GM19463 (cell line): ENCODE measurements around the gene SPINDOC.
"Not testable (repeated sequence)": the region's sequence is repeated elsewhere in the genome, so short reads cannot be mapped to it uniquely, and the experiment has no call there.

ENCODE experiments used
- ATAC-seq: cut with Tn5 transposase; IDR thresholded peaks from one replicate; pipeline ENCODE4 v1.9.1; 2021; ENCODE audit warnings: mild to moderate bottlenecking, moderate library complexity; ENCODE audit not compliant: unreplicated experiment

SPINDOC gene

DNA sequence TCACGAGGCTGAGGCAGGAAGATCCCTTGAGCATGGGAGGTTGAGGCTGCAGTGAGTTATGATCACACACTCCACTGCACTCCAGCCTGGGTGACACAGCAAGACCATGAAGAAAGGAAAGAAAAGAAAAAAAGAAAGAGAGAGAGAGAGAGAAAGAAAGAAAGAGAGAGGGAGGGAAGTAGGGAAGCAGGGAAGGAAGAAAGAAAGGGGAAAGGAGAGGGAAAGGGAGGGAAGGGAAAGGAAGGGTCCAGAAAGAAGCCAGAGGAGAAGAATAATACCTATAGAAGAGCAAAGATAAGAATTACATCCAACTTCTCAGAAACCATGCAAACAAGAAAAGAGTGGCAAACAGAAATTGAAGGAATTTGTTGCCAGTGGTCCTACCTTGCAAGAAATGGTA lies 27.4 kb upstream of the SPINDOC start:
- no peak for ATAC-seq

DNA sequence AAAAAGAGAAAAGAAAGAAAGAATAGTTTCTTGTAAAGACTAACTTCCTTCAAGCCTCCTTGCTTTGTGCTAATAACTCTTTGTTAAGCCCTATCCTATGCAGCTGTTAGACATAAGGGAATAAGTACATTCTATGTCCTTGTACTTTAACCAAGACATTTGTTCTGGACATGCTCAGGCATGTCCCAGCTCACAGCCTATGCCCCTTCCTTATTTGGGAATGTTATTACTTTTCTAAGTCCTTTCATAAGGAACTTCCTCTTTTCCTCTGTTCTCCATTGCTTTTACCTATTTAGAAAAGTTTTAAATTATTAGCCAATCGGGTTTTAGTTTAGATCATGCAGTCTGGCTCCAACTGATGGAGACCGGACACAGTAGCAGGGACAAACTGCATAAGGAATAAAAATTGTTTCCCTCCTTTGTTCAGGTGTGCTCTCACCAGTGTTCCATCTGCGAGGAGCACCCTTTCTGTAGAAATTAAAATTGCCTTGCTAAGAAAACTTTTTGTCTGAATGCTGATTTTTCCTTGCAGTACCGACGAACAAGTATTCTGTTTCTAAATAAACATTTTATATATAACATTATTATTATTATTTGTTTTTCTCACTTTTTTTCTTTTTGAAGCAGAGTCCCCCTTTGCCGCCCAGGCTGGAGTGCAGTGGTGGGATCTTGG lies 21.6 kb upstream of the SPINDOC start:
- no peak for ATAC-seq

GRCh38 chr11:63793161-63793560 lies 20.1 kb upstream of the SPINDOC start:
- no peak for ATAC-seq

DNA sequence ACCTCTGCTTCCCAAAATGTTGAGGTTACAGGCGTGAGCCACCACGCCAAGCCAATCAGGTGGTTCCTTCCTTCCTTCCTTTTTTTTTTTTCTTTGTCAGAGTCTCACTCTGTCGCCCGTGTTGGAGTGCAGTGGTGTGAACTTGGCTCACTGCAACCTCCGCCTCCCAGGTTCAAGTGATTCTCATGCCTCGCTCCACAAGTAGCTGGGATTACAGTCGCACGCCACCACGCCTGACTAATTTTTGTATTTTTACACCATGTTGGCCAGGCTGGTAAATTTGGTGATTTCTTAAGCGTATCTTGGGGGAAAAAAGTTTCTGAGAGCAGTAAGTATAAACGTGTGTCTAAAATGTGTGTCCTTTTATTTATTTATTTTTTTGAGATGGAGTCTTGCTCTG lies 18.2 kb upstream of the SPINDOC start:
- ATAC-seq = no peak

DNA sequence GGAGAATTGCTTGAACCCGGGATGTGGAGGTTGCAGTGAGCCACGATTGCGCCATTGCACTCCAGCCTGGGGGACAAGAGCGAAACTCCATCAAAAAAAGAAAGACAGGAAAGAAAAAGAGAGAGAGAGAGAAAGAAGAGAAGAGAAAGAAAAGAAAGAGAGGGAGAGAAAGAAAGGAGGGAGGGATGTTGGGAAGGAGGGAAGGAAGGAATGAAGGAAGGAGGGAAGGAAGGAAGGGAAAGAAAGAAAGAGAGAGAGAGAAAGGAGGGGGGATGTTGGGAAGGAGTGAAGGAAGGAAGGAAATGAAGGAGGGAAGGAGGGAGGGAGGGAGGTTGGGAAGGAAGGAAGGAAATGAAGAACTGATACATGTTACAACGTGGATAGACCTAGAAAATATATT lies 12.3 kb upstream of the SPINDOC start:
- no peak for ATAC-seq

GRCh38 chr11:63802637-63803414 lies 10.4 kb upstream of the SPINDOC start:
- ATAC-seq = no peak

- no peak for ATAC-seq
These were observed 9.0 kb upstream of the SPINDOC start for GRCh38 chr11:63804259-63804658.

DNA sequence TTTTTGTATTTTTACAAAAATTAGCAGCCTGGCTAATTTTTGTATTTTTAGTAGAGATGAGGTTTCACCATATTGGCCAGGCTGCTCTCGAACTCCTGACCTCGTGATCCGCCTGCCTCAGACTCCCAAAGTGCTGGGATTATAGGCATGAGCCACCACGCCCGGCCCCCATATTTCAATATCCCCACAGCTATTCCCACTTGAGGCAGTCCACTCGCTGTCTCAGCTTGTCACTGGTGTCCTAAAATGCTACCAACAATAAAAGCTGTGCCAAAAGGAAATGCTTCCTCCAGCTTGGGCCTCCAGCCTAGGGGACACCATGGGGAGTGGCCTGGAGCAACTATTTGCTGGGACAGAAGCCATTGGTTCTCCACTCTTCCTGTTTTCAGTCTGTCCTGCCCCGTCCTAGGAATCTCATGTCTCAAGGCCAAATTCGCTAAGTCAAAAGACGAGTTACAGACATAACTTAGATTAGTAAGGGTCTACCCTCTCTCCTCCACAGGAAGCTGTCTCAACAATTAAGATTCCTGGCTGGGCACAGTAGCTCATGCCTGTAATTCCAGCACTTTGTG lies 7.3 kb upstream of the SPINDOC start:
- no peak for ATAC-seq

DNA sequence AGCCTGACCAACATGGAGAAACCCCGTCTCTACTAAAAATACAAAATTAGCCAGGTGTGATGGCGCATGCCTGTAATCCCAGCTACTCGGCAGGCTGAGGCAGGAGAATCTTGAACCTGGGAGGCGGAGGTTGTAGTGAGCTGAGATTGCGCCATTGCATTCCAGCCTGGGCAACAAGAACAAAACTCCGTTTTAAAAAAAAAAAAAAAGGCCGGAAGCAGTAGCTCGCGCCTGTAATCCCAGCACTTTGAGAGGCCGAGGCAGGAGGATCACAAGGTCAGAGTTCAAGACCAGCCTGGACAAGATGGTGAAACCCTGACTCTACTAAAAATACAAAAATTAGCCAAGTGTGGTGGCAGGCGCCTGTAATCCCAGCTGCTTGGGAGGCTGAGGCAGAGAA lies 2.9 kb upstream of the SPINDOC start:
- not testable (repeated sequence) for ATAC-seq

DNA sequence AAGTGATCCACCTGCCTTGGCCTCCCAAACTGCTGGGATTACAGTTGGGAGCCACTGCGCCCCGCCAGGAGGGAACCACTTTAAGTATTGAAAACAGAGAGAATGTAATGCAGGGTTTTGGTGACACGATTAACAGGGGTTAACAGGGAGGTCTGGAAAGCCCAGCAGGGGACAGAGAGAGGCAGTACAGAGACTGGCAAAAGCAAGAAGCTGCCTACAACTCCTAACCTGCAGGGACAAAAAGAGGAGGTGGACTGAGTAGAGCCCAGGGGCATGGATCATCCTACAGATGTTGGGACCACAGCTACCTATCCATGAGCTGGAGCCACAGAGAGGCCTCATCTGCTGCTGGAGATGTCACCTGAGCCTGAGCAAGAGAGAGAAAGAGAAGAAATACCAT lies 1.7 kb upstream of the SPINDOC start:
- ATAC-seq = no peak

GRCh38 chr11:63813563-63814382 lies 517 bp downstream of the SPINDOC start:
- ATAC-seq = peak; percentile 34

- ATAC-seq = no peak
These were observed 1.1 kb downstream of the SPINDOC start for GRCh38 chr11:63814383-63814736.

DNA sequence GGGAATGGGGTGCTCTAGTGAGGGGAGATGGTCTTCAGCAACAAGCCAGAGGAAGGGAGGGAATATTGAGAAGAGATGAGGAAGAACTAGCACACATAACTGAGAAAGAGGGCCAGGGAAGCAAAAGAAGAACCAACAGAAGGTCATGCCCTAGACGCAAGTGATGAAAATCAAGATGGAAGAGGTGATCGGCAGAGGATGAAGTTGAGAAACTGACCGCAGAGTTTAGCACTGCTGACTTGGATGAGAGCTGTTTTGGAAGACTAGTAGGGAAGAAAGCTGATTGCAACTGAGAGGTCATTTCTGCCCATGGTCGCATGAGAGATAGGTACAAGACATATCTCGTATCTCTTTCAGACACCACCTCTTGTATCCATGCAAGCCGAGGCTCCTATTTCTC lies 2.9 kb downstream of the SPINDOC start:
- ATAC-seq = no peak

DNA sequence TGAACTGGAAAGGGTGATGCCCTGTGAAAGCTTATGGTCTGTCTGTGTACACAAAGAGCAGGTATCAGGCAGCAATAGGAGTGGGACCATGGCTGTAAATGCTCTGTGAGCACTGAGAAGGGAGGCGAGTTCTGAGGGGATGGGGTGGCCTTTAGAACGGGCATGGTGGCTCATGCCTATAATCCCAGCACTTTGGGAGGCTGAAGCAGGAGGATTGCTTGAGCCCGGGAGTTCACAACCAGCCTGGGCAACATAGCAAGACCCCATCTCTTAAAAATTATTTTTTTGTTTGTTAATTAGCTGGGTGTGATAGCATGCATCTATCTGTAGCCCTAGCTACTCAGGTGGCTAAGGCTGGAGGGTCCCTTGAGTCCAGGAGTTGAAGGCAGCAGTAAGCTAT lies 3.5 kb downstream of the SPINDOC start:
- no peak for ATAC-seq

DNA sequence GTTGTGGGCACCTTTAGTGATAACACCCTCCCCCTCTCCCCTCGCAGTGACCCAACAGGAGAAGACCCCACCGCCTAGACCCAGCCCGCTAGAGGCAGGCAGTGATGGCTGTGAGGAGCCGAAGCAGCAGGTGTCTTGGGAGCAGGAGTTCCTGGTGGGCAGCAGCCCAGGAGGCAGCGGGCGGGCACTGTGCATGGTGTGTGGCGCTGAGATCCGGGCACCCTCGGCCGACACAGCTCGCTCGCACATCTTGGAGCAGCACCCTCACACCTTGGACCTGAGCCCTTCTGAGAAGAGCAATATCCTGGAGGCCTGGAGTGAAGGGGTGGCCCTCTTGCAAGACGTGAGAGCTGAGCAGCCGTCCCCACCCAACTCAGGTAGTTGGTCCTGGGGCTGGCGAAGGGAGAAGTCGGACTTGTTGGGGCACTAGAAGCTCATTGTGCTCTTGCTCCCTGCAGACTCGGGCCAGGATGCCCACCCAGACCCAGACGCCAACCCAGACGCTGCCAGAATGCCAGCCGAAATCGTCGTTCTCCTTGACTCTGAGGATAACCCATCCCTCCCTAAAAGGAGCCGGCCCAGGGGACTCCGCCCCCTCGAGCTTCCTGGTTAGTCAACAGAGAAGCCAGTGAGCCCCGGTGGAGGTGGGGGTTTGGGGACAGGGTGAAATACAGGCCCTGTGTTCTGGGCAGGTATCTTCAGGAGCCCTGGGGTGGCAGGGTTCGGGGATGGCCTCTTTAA lies 4.7 kb downstream of the SPINDOC start:
- no peak for ATAC-seq

DNA sequence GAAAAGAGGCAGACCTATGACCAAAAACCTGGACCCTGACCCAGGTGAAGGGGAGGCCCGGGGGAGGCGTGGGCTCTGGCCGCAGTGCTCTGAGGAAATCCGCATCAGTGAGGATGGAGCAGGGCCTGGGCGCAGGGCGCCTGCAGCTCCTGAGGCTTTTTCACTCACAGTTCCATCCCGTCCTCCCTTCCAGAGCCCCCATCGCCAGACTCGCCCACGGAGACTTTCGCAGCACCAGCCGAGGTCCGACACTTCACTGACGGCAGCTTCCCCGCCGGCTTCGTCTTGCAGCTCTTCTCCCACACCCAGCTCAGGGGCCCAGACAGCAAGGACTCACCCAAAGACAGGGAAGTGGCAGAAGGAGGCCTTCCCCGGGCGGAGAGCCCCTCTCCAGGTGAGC lies 5.4 kb downstream of the SPINDOC start:
- ATAC-seq = no peak

- no peak for ATAC-seq
These were observed 8.2 kb downstream of the SPINDOC start for GRCh38 chr11:63821411-63821810.

GRCh38 chr11:63826471-63827190 lies 13.4 kb downstream of the SPINDOC start:
- no peak for ATAC-seq

DNA sequence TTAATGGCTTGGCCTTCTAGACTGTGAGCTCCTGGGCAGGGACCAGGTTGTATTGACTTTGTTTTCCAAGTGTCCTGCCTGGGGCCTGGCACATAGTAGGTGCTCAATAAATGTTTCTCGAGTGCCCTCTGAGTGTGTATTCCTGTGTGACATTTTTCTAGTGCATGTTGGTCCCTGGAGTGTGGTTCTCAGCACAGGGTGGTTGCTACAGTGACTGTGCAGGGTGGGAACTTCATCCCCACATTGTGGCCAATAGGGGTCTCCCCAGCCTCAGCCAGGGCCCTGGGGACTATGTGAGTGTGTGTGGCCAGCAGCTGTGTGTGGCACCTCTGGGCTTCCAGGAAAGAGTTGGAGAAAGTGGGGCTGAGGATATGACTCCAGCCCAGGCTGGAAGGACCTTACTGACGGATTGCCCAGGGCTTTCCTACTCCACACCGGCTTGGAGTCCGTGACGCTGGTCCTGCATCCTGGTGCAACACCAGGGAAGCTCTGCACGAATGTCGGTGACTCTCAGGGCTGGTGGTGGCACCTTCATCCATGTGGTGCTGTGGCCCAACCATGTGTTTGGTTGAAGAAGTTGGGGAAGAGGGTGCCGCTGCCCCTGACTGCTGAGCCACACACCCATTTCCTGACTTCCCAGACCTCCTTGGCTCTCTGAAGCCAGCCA lies 16.7 kb downstream of the SPINDOC start:
- no peak for ATAC-seq

GRCh38 chr11:63831326-63831725 lies 18.1 kb downstream of the SPINDOC start:
- ATAC-seq = no peak
